ACC112 (cell line): ENCODE results near the gene ARHGDIG.

ENCODE experiments used
- H2AFZ ChIP-seq: fragments of 200-600 bp; sonication (generic); one replicate; pipeline ENCODE4 v1.6.0; 2017; ENCODE audit warnings: antibody characterized with exemption, low read length; ENCODE audit not compliant: unreplicated experiment
- H3K27ac ChIP-seq: fragments of 200-600 bp; sonication (generic); 2 replicates; pipeline ENCODE4 v1.5.1; 2014; ENCODE audit warnings: low read depth, mild to moderate bottlenecking, antibody characterized with exemption, low read length, moderate library complexity
- H3K27me3 ChIP-seq: fragments of 200-600 bp; sonication (generic); 2 replicates; pipeline ENCODE4 v1.6.1; 2014; ENCODE audit warnings: mild to moderate bottlenecking, antibody characterized with exemption, low read length, moderate library complexity, mixed read lengths; ENCODE audit not compliant: insufficient read depth
- H3K36me3 ChIP-seq: fragments of 200-600 bp; sonication (generic); 2 replicates; pipeline ENCODE4 v1.6.1; 2016; ENCODE audit warnings: mild to moderate bottlenecking, antibody characterized with exemption, low read length, moderate library complexity, mixed read lengths; ENCODE audit not compliant: insufficient read depth
- H3K4me1 ChIP-seq: fragments of 200-600 bp; sonication (generic); one replicate; pipeline ENCODE4 v1.6.1; 2016; ENCODE audit warnings: low read length, mixed read lengths; ENCODE audit not compliant: insufficient read depth, unreplicated experiment, control insufficient read depth
- H3K4me3 ChIP-seq: fragments of 200-600 bp; sonication (generic); 2 replicates; pipeline ENCODE4 v1.5.1; 2014; ENCODE audit warnings: mild to moderate bottlenecking, low read depth, low read length
- H3K79me2 ChIP-seq: fragments of 200-600 bp; sonication (generic); one replicate; pipeline ENCODE4 v1.6.0; 2016; ENCODE audit warnings: low read length; ENCODE audit not compliant: control insufficient read depth, unreplicated experiment, insufficient read depth

The ARHGDIG gene

GRCh38 chr16:301235-301634 is 20.8 kb downstream of the ARHGDIG start:
- no peaks in the 10 kb centered on the region; the same call in 1 of the 2 replicates for H3K36me3 ChIP-seq
- no peaks in the 10 kb centered on the region for H3K79me2 ChIP-seq
- H3K27ac ChIP-seq = no peak overlapping the region
- H3K4me3 ChIP-seq = no peak overlapping the region
- H2AFZ ChIP-seq = no peak overlapping the region
- no peaks in the 10 kb centered on the region for H3K4me1 ChIP-seq
- H3K27me3 ChIP-seq = no peaks in the 10 kb centered on the region

GRCh38 chr16:301950-302349 is 21.6 kb downstream of the ARHGDIG start:
- no peaks in the 10 kb centered on the region for H3K79me2 ChIP-seq
- H2AFZ ChIP-seq = no peak overlapping the region
- H3K36me3 ChIP-seq = no peaks in the 10 kb centered on the region; the same call in 1 of the 2 replicates
- no peaks in the 10 kb centered on the region for H3K4me1 ChIP-seq
- no peak overlapping the region for H3K27ac ChIP-seq
- H3K4me3 ChIP-seq = no peak overlapping the region
- no peaks in the 10 kb centered on the region for H3K27me3 ChIP-seq

- Histone ChIP-seq H3K4me1 (no peaks in the 10 kb centered on the region), H3K4me3 (no peak overlapping the region), H2AFZ (no peak overlapping the region), H3K27ac (no peak overlapping the region), H3K27me3 (no peaks in the 10 kb centered on the region), H3K36me3 (no peaks in the 10 kb centered on the region; the same call in 1 of the 2 replicates), H3K79me2 (no peaks in the 10 kb centered on the region)
Observed at GRCh38 chr16:303760-304505, 23.5 kb downstream of the ARHGDIG start.

GRCh38 chr16:305916-306626 is 25.7 kb downstream of the ARHGDIG start:
- Histone ChIP-seq H3K79me2 (no peaks in the 10 kb centered on the region), H3K4me1 (no peaks in the 10 kb centered on the region), H3K27ac (no peak overlapping the region), H3K27me3 (no peaks in the 10 kb centered on the region), H2AFZ (no peak overlapping the region), H3K36me3 (no peaks in the 10 kb centered on the region; the same call in 1 of the 2 replicates), H3K4me3 (no peak overlapping the region)

- Histone ChIP-seq H3K4me1 (no peaks in the 10 kb centered on the region), H3K27me3 (no peaks in the 10 kb centered on the region), H3K27ac (no peak overlapping the region), H3K36me3 (no peaks in the 10 kb centered on the region; the same call in 1 of the 2 replicates), H2AFZ (no peak overlapping the region), H3K4me3 (no peak overlapping the region), H3K79me2 (no peaks in the 10 kb centered on the region)
Observed at GRCh38 chr16:306911-307370, 26.6 kb downstream of the ARHGDIG start.

GRCh38 chr16:307691-308312 is 27.4 kb downstream of the ARHGDIG start:
- Histone ChIP-seq H3K4me1 (no peaks in the 10 kb centered on the region), H3K27me3 (no peaks in the 10 kb centered on the region), H3K36me3 (no peaks in the 10 kb centered on the region; the same call in 1 of the 2 replicates), H3K79me2 (no peaks in the 10 kb centered on the region), H2AFZ (no peak overlapping the region), H3K27ac (no peak overlapping the region), H3K4me3 (no peak overlapping the region)

GRCh38 chr16:309476-309875 is 29.1 kb downstream of the ARHGDIG start:
- no peak overlapping the region for H3K27ac ChIP-seq
- H3K4me3 ChIP-seq = no peak overlapping the region

GRCh38 chr16:311725-312124 is 31.3 kb downstream of the ARHGDIG start:
- Histone ChIP-seq H3K36me3 (no peaks in the 10 kb centered on the region), H2AFZ (no peak overlapping the region), H3K27ac (no peak overlapping the region), H3K4me3 (no peak overlapping the region), H3K79me2 (no peaks in the 10 kb centered on the region), H3K27me3 (no peaks in the 10 kb centered on the region), H3K4me1 (no peaks in the 10 kb centered on the region)

More at GRCh38 chr16:309476-309875, 29.1 kb downstream of the ARHGDIG start:
- Histone ChIP-seq H3K36me3 (no peaks in the 10 kb centered on the region; the same call in 1 of the 2 replicates), H3K27me3 (no peaks in the 10 kb centered on the region), H3K79me2 (no peaks in the 10 kb centered on the region), H2AFZ (no peak overlapping the region), H3K4me1 (no peaks in the 10 kb centered on the region)

- Histone ChIP-seq H3K79me2 (peaks cover 3% of the 10 kb centered on the region), H3K4me3 (no peak overlapping the region)
Observed at GRCh38 chr16:314351-314750, 34.0 kb downstream of the ARHGDIG start.

GRCh38 chr16:314795-315299 is 34.5 kb downstream of the ARHGDIG start:
- Histone ChIP-seq H3K27me3 (no peaks in the 10 kb centered on the region), H3K4me1 (no peaks in the 10 kb centered on the region), H2AFZ (no peak overlapping the region), H3K79me2 (peaks cover 7% of the 10 kb centered on the region), H3K36me3 (no peaks in the 10 kb centered on the region), H3K27ac (no peak overlapping the region), H3K4me3 (no peak overlapping the region)

More at GRCh38 chr16:314351-314750, 34.0 kb downstream of the ARHGDIG start:
- Histone ChIP-seq H3K27me3 (no peaks in the 10 kb centered on the region), H3K36me3 (no peaks in the 10 kb centered on the region), H3K27ac (no peak overlapping the region), H2AFZ (no peak overlapping the region), H3K4me1 (no peaks in the 10 kb centered on the region)
